Fibroblast of the aortic adventitia (primary cell): ENCODE results near the gene ZCCHC14. TPM values are rescaled to one million over a fixed set of nuclear protein-coding genes. Genes with fewer than 3 reads are reported as not detected.
"Not testable (repeated sequence)": the region's sequence is repeated elsewhere in the genome, so short reads cannot be mapped to it uniquely, and the experiment has no call there.

Experiments used
- DNase-seq: peaks from one replicate; pipeline ENCODE4 v3.0.0-alpha.2; 2010; ENCODE audit warnings: low read depth
- H3K4me3 ChIP-seq: 2 replicates; pipeline ENCODE4 v1.5.1; 2011; ENCODE audit warnings: low read depth, mild to moderate bottlenecking, control low read depth, low read length, moderate library complexity
- total RNA-seq: library from RNA; depleted of rRNA; stranded (reverse); fragments of >200 nt; gene quantifications from 2 replicates; pipeline ENCODE4 v1.2.3, GENCODE V29; 2012; ENCODE audit warnings: low replicate concordance
- TF ChIP-seq, protein P1 (sequence below): IDR thresholded peaks from 2 replicates; pipeline ENCODE4 v1.5.1; 2011; ENCODE audit warnings: mild to moderate bottlenecking, low read length, control low read depth, inconsistent platforms; ENCODE audit not compliant: insufficient read depth

ZCCHC14 gene
- total RNA-seq, 1 donor, result 24.5 TPM

DNA sequence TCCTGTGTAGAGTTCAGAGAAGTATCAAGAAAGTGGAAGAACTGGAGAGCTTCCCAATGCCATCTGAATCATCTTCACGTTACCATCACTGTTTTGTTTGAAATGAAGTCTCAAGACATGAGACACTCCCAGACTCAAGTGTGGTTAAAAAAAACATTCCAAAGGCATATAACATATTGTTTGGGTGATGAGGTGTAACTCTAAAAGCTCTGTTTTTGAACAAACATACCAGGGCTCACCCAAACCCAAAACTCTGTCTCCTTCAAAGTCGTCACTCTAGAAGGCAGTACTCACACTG, 6.3 kb upstream of the ZCCHC14 start:
- DNase-seq, result peak; percentile 68
- H3K4me3 ChIP-seq, result no peak overlapping the region
- TF ChIP-seq, protein P1, sequence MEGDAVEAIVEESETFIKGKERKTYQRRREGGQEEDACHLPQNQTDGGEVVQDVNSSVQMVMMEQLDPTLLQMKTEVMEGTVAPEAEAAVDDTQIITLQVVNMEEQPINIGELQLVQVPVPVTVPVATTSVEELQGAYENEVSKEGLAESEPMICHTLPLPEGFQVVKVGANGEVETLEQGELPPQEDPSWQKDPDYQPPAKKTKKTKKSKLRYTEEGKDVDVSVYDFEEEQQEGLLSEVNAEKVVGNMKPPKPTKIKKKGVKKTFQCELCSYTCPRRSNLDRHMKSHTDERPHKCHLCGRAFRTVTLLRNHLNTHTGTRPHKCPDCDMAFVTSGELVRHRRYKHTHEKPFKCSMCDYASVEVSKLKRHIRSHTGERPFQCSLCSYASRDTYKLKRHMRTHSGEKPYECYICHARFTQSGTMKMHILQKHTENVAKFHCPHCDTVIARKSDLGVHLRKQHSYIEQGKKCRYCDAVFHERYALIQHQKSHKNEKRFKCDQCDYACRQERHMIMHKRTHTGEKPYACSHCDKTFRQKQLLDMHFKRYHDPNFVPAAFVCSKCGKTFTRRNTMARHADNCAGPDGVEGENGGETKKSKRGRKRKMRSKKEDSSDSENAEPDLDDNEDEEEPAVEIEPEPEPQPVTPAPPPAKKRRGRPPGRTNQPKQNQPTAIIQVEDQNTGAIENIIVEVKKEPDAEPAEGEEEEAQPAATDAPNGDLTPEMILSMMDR, result no peak

DNA sequence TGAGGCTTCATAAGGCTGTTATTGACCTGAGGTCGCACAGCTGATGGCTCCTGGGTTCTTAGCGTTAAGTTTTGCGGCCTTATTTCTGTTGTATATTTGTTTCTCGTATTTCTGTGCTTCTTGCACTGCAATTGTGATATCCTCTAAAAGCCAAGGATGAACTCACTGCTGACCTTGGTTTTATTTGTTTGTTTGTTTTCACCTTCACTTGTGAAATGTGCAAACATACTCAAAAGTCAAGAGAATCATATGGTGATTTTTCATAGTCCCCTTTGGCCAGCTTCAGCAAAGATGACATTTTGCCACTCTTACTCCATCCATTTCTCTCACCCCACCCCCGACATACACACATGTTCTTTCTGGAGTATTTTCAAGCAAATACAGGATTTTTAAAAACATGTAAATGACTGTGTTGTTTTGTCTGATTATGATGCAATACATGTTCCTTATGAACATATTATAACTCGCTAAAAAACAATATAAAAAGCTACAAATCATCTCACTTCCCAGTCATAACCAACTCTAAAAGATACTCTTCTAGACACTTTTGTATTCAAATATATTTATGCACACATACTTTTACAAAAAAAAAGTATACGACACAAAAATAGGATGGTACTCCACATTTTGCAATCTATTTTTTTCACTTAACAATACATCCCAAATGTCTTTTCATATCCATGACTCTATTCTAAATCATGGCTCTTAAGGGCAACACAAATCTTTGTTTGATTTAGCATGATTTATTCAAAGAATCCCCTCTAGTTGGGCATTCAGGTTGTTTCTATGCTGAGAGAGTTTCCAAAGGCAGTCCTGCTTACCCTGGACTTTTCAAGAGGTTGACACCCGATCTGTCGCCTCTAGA, 5.7 kb upstream of the ZCCHC14 start:
- DNase-seq, result no peak
- TF ChIP-seq, protein P1, result no peak

DNA sequence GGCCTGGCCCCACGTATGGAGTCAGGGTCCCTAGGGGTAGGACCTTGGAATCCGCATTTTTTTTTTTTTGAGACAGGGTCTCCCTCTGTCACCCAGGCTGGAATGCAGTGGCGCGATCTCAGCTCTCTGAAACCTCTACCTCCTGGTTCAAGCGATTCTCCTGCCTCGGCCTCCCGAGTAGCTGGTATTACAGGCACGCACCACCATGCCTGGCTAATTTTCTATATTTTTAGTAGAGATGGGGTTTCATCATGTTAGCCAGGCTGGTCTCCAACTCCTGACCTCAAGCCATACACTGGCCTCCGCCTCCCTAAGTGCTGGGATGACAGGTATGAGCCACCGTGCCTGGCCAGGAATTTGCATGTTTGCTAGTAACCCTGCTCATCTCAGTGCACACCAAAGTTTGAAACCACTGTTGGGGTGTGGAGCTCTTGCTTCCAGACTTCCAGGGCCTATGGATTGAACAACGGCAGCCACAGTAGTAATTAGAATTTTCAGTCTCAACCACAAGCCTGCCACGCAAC, 5.0 kb upstream of the ZCCHC14 start:
- not testable (repeated sequence) for H3K4me3 ChIP-seq, DNase-seq

More for the DNA sequence above, 5.7 kb upstream of the ZCCHC14 start:
- H3K4me3 ChIP-seq, result no peak overlapping the region

DNA sequence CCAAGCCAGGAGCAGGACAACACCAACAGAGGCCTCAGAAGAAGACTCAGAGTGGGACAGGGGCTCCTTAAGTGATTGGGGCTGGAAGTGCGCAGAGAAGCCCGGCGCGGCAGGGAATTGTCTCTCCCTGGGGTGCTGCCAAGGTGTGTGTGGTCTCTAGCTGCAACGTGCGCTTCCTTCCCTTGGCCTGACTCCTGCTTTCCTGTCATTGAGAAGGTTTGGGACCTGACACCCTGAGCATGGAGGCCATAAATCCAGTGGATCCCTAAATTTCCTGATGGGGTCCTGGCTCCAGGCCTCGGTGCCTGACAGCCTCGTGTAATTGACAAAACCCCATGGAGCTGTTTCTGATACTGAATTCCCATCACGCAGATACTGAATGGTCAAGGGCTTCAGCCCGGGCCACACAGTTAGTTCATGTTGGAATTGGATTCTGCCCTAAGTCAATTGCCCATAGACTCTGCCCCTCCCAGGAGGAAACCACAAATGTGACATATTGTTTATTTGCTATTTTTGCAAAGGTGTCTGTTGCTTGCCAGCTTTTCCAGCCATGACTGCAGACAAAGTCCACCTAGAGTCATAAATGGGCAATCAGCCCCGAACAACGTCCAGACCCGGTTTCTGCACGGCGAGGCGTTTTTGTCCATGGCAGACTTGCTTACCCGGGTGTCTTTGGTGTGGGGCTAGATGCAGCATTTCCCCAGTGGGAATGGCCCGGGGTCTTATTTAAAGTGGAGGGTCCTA, 4.4 kb upstream of the ZCCHC14 start:
- DNase-seq, H3K4me3 ChIP-seq: not testable (repeated sequence)

DNA sequence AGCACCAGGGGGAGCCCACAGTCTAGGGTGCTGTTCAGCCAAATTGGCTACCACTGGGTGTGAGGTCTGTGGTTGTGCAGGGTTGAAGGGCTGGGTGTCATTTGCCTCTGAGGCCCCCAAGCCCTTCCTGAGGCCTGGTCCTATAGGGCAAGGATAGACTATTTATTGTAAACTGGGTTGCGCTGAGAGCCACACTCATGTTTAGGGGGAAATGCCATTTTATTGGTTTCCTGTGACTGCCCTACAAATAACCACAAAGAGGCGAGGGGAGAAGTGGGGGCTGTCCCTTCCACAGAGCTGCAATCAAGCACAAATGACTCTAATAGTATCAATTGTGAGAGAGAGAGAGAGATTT, 3.6 kb upstream of the ZCCHC14 start:
- no peak overlapping the region for H3K4me3 ChIP-seq
- no peak for DNase-seq
- TF ChIP-seq, protein P1, result no peak

DNA sequence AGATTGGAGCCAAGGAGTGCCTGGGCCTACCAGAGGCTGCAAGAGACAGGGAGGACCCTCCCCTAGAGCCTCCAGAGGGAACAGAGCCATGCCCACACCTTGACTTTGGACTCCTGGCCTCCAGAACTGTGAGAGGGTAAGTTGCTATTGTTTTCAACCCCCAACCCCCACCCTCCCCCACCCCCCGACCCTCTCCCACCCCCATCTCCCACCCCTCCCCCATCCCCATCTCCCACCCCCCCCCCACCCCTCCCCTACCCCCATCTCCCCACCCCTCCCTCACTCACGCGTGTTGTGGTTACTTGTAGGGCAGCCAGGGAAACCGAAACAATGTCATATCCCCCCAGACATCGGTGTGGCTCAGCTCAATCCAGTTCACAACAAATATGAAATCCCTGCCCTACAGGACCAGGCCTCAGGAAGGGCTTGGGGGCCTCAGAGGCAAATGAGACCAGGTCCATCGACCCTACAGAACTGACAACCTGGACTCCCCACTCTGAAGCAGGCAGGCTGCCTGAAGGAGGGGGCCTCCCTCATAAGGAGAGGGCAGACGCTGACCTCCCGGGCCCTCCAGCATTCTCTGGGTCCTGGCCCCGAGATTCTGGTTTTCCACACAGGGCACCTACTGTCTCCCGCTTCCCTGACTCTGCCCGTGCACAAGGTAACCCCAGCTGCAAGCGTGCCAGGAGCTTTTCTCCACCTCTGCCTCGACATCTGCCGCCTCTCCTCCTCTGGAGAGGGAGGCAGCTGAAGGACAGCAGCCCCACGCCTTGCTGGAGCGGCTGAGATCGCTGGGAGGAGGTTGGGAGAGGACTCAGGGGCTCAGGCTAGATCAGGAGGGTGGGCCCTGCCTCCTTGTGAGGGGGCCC, 3.0 kb upstream of the ZCCHC14 start:
- no peak overlapping the region for H3K4me3 ChIP-seq
- no peak for DNase-seq
- TF ChIP-seq, protein P1, result no peak

DNA sequence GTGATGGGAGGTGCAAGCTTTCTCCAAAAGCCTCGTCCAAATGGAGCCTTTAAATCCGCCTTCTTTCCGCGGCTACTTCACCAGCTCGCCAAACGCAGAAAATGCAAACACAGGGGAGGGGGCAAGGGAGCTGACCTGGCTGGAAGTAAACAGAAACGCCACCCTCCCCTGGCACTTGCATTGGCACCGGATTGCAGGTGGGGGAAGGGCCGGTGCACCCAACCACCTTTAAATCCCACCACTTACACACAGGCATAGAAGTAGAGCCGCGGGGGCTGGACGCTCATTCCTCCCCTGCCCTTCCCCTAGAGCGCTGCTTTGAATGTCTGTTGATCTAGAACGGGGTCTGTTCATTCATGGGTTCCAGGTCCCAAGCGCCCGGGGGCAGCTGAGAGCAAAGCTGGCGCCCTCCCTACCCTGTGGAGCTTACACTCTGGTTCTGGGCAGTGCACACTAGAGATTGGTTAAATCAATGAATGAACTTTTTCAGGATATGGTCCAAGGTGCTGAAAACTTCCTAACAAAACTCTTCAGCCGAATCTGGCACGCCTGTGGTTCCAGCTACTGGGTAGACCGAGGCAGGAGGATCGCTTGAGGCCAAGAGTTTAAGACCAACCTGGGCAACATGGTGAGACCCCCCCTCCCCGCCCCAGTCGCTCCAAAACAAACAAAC, 920 bp upstream of the ZCCHC14 start:
- DNase-seq, result peak; percentile 46
- H3K4me3 ChIP-seq, result peak overlapping the region; percentile 59
- TF ChIP-seq, protein P1, result no peak
